SK-N-SH (cell line): ENCODE data around the gene GSTA5. TPM values are rescaled to one million over a fixed set of nuclear protein-coding genes. Genes with fewer than 3 reads are reported as not detected.
A peak's percentile ranks its signal among the peaks of the same experiment; 100 is the strongest.
"Not testable (repeated sequence)": the region's sequence is repeated elsewhere in the genome, so short reads cannot be mapped to it uniquely, and the experiment has no call there.

ENCODE experiments used
- CTCF ChIA-PET: fragments of 300-600, 350-600 bp; formaldehyde crosslinking; extraction: SDS; loops from one replicate; lab custom pipeline; 2021; lab: Yijun Ruan, JAX
- POLR2A ChIA-PET: fragments of 350-600 bp; sonication (Branson Sonifier 250); formaldehyde crosslinking; extraction: SDS; loops from one replicate; lab custom pipeline; 2020; ENCODE audit warnings: antibody characterized with exemption, inconsistent platforms; lab: Yijun Ruan, JAX
- DNase-seq: peaks from one replicate; pipeline ENCODE4 v3.0.0; 2012
- H2AFZ ChIP-seq: fragments of 200-600 bp; sonication (generic); 2 replicates; pipeline ENCODE4 v1.8.1; 2016; ENCODE audit warnings: antibody characterized with exemption, mild to moderate bottlenecking, low read depth
- H3F3A ChIP-seq: fragments of 200-600 bp; sonication (generic); replicated peaks from 2 replicates; pipeline ENCODE3; 2016; ENCODE audit warnings: antibody characterized with exemption, mild to moderate bottlenecking; ENCODE audit not compliant: insufficient read depth
- H3K27ac ChIP-seq, 2 experiments: fragments of 200-500 bp in 1 of 2; fragments of 200-600 bp in 1 of 2; sonication (Bioruptor generic) in 1 of 2; sonication (generic), shearing (Covaris generic) in 1 of 2; 2 replicates each; pipeline versions ENCODE4 v1.5.1 to v1.6.1; 2014 to 2016; ENCODE audit warnings: low read depth in 2 of 2, inconsistent platforms in 1 of 2, low read length in 1 of 2, mild to moderate bottlenecking in 1 of 2, mixed read lengths in 1 of 2
- H3K27me3 ChIP-seq: fragments of 200-600 bp; sonication (generic), shearing (Covaris generic); 2 replicates; pipeline ENCODE4 v1.6.1; 2016; ENCODE audit warnings: mixed run types; ENCODE audit not compliant: insufficient read depth
- H3K36me3 ChIP-seq, 2 experiments: fragments of 200-500 bp in 1 of 2; fragments of 200-600 bp in 1 of 2; sonication (Bioruptor generic) in 1 of 2; sonication (generic) in 1 of 2; replicated peaks in 1 of 2; 2 replicates each; pipeline versions ENCODE3 to v1.5.1; 2014 to 2016; ENCODE audit warnings: low read length in 1 of 2, mild to moderate bottlenecking in 1 of 2; ENCODE audit not compliant: insufficient read depth in 2 of 2, control insufficient read depth in 1 of 2
- H3K4me1 ChIP-seq, 2 experiments: fragments of 200-500 bp in 1 of 2; fragments of 200-600 bp in 1 of 2; sonication (Bioruptor generic) in 1 of 2; sonication (generic), shearing (Covaris generic) in 1 of 2; 2 replicates each; pipeline versions ENCODE4 v1.5.1 to v1.6.1; 2014 to 2016; ENCODE audit warnings: low read depth in 1 of 2, low read length in 1 of 2, mixed run types in 1 of 2; ENCODE audit not compliant: insufficient read depth in 2 of 2, control insufficient read depth in 1 of 2
- H3K4me2 ChIP-seq: fragments of 200-600 bp; sonication (generic), shearing (Covaris generic); 2 replicates; pipeline ENCODE4 v1.6.1; 2017; ENCODE audit warnings: mixed run types
- H3K4me3 ChIP-seq, 2 experiments: fragments of 200-500 bp in 1 of 2; fragments of 200-600 bp in 1 of 2; sonication (Bioruptor generic) in 1 of 2; sonication (generic), shearing (Covaris generic) in 1 of 2; 2 replicates each; pipeline versions ENCODE4 v1.5.1 to v1.8.1; 2014 to 2016; ENCODE audit warnings: low read depth in 2 of 2, inconsistent platforms in 1 of 2, low read length in 1 of 2, mild to moderate bottlenecking in 1 of 2, mixed read lengths in 1 of 2, moderate library complexity in 1 of 2
- H3K79me2 ChIP-seq: fragments of 200-600 bp; sonication (generic); 2 replicates; pipeline ENCODE4 v1.8.1; 2017; ENCODE audit warnings: mild to moderate bottlenecking; ENCODE audit not compliant: insufficient read depth
- H3K9ac ChIP-seq: fragments of 200-600 bp; sonication (generic); 2 replicates; pipeline ENCODE4 v1.6.1; 2017; ENCODE audit warnings: mixed run types
- H3K9me2 ChIP-seq: fragments of 200-600 bp; sonication (generic); 2 replicates; pipeline ENCODE4 v1.6.1; 2017; ENCODE audit warnings: mixed run types
- H3K9me3 ChIP-seq: fragments of 200-600 bp; sonication (generic); 2 replicates; pipeline ENCODE4 v1.6.1; 2017; ENCODE audit warnings: mixed run types, mild to moderate bottlenecking, moderate library complexity
- H4K20me1 ChIP-seq: fragments of 200-600 bp; sonication (generic); 2 replicates; pipeline ENCODE4 v1.6.1; 2017; ENCODE audit warnings: mild to moderate bottlenecking, mixed run types; ENCODE audit not compliant: insufficient read depth
- CTCF ChIP-seq: fragments of 200-600 bp; sonication (generic); IDR thresholded peaks from 2 replicates; pipeline ENCODE4 v1.6.1; 2017; ENCODE audit warnings: antibody characterized with exemption, mild to moderate bottlenecking, moderate library complexity
- JUND ChIP-seq: IDR thresholded peaks from 2 replicates; pipeline ENCODE4 v1.4.0; 2012
- NFIC ChIP-seq: IDR thresholded peaks from 2 replicates; pipeline ENCODE4 v1.4.0; 2012; ENCODE audit warnings: borderline replicate concordance
- PBX3 ChIP-seq: IDR thresholded peaks from 2 replicates; pipeline ENCODE4; 2012
- RAD21 ChIP-seq: IDR thresholded peaks from 2 replicates; pipeline ENCODE4 v1.6.1; 2012; ENCODE audit warnings: mild to moderate bottlenecking, low read length
- RCOR1 ChIP-seq: fragments of 150-350 bp; IDR thresholded peaks from 2 replicates; pipeline ENCODE4 v1.6.1; 2017; ENCODE audit warnings: antibody characterized with exemption, low read length
- RFX5 ChIP-seq: IDR thresholded peaks from 2 replicates; pipeline ENCODE4 v1.6.1; 2012; ENCODE audit warnings: mild to moderate bottlenecking, improper control_type of control experiment, low read length
- SMC3 ChIP-seq: IDR thresholded peaks from 2 replicates; pipeline ENCODE4 v1.6.1; 2012; ENCODE audit warnings: low read depth, low read length, improper control_type of control experiment
- USF1 ChIP-seq: IDR thresholded peaks from 2 replicates; pipeline ENCODE4 v1.4.0; 2012; ENCODE audit warnings: low read depth, borderline replicate concordance
- WGBS: methylation state at CpG from one replicate; pipeline ENCODE4 v1.1.6; 2017; ENCODE audit warnings: low lambda C conversion rate; 5-methylcytosine and 5-hydroxymethylcytosine counted together
- polyA plus RNA-seq, 3 experiments: library from polyadenylated mRNA; depleted of rRNA; stranded (reverse); fragments of >200 nt; gene quantifications; 2 replicates each; pipeline ENCODE4 v1.2.3, GENCODE V29; 2012

Gene GSTA5
- polyA plus RNA-seq, 1 of the 3 experiments (the other 2 are of a cell fraction) = not detected

- Histone ChIP-seq H3K36me3 (no peaks in the 10 kb centered on the region), H2AFZ (no peak overlapping the region), H3K4me1 (no peaks in the 10 kb centered on the region), H3K79me2 (no peaks in the 10 kb centered on the region), H3K9ac (no peak overlapping the region), H3K4me2 (no peak overlapping the region), H4K20me1 (no peaks in the 10 kb centered on the region), H3K9me3 (no peaks in the 10 kb centered on the region), H3F3A (no peaks in the 10 kb centered on the region), H3K4me3 (no peak overlapping the region), H3K27ac (no peak overlapping the region), H3K9me2 (no peaks in the 10 kb centered on the region), H3K27me3 (peaks cover 19% of the 10 kb centered on the region; the same call in 1 of the 2 replicates)
- WGBS = 41% methylated on average over 20 of the region's 20 CpGs
- TF ChIP-seq JUND (no peak), CTCF (peak; percentile 78), SMC3 (peak; percentile 44), RAD21 (peak; percentile 53)
- ChIA-PET POLR2A (no interaction called here), CTCF (no interaction called here)
- peak; percentile 68 for DNase-seq
Observed at GRCh38 chr6:52839124-52840055, 1.2 kb downstream of the GSTA5 start.

GRCh38 chr6:52834481-52834880 lies 6.1 kb downstream of the GSTA5 start:
- Histone ChIP-seq H3K79me2 (no peaks in the 10 kb centered on the region), H3K4me2 (no peak overlapping the region), H3K9ac (no peak overlapping the region), H3K4me1 (no peaks in the 10 kb centered on the region), H3K27ac (no peak overlapping the region), H3K27me3 (peaks cover 12% of the 10 kb centered on the region; the same call in 1 of the 2 replicates), H3K9me2 (no peaks in the 10 kb centered on the region), H2AFZ (no peak overlapping the region), H3K36me3 (no peaks in the 10 kb centered on the region), H3K4me3 (no peak overlapping the region), H3F3A (no peaks in the 10 kb centered on the region)
- 8% methylated on average over 1 of the region's 1 CpG for WGBS
- POLR2A ChIA-PET = no interaction called here
- CTCF ChIA-PET = no interaction called here
- no peak for DNase-seq
- TF ChIP-seq RFX5 (no peak), USF1 (no peak), NFIC (peak; percentile 17; the same call in 1 of the 2 replicates), PBX3 (peak; percentile 11; the same call in 1 of the 2 replicates), CTCF (no peak), RCOR1 (no peak)
- TF ChIP-seq, all 33 proteins: peak for 2
- Histone ChIP-seq H3K9me3 (no peaks in the 10 kb centered on the region), H4K20me1 (no peaks in the 10 kb centered on the region)

- H3K79me2 ChIP-seq, H3K9me2 ChIP-seq, H2AFZ ChIP-seq, POLR2A ChIA-PET, CTCF ChIA-PET, H3K4me1 ChIP-seq, H4K20me1 ChIP-seq, H3K4me3 ChIP-seq, H3K36me3 ChIP-seq, H3K27ac ChIP-seq, H3K27me3 ChIP-seq, H3K9me3 ChIP-seq, H3K4me2 ChIP-seq, H3F3A ChIP-seq, H3K9ac ChIP-seq, DNase-seq: not testable (repeated sequence)
- 28% methylated on average over 4 of the region's 4 CpGs for WGBS
Observed at GRCh38 chr6:52830869-52831268, 9.7 kb downstream of the GSTA5 start.
